AG10803 (cell line): ENCODE data around the gene FOXN3.
A peak's percentile ranks its signal among the peaks of the same experiment; 100 is the strongest.

Source experiments
- DNase-seq: peaks from one replicate; pipeline ENCODE4 v3.0.0; 2010; ENCODE audit warnings: low read depth
- H3K4me3 ChIP-seq: 2 replicates; pipeline ENCODE4 v1.5.1; 2011; ENCODE audit warnings: mild to moderate bottlenecking, low read length, control low read depth
- CTCF ChIP-seq: conservative IDR thresholded peaks from 2 replicates; pipeline ENCODE4 v1.5.1; 2011; ENCODE audit warnings: mild to moderate bottlenecking, low read length, control low read depth, inconsistent platforms

The FOXN3 gene

GRCh38 chr14:89377544-89377943 lies 39.5 kb downstream of the FOXN3 start:
- no peak overlapping the region for H3K4me3 ChIP-seq
- TF ChIP-seq CTCF, result no peak
- no peak for DNase-seq

- no peak for TF ChIP-seq CTCF
- no peak for DNase-seq
- H3K4me3 ChIP-seq, result no peak overlapping the region
Measured at GRCh38 chr14:89374908-89375307, 42.1 kb downstream of the FOXN3 start.

- H3K4me3 ChIP-seq, result no peak overlapping the region
- DNase-seq, result no peak
- no peak for TF ChIP-seq CTCF
Measured at GRCh38 chr14:89373185-89373584, 43.8 kb downstream of the FOXN3 start.

- no peak overlapping the region for H3K4me3 ChIP-seq
- DNase-seq, result no peak
- TF ChIP-seq CTCF, result no peak
Measured at GRCh38 chr14:89372512-89372883, 44.5 kb downstream of the FOXN3 start.

- DNase-seq, result peak; percentile 42
- H3K4me3 ChIP-seq, result no peak overlapping the region
- TF ChIP-seq CTCF, result no peak
Measured at GRCh38 chr14:89371585-89372511, 45.2 kb downstream of the FOXN3 start.

GRCh38 chr14:89370781-89371180 lies 46.3 kb downstream of the FOXN3 start:
- no peak overlapping the region for H3K4me3 ChIP-seq
- TF ChIP-seq CTCF, result no peak
- no peak for DNase-seq

GRCh38 chr14:89370381-89370780 lies 46.7 kb downstream of the FOXN3 start:
- no peak for DNase-seq
- H3K4me3 ChIP-seq, result no peak overlapping the region
- no peak for TF ChIP-seq CTCF
